Lung (tissue), 12 donors: Measurements from ENCODE around the gene CAMK1D. TPM values are rescaled to one million over a fixed set of nuclear protein-coding genes. Genes with fewer than 3 reads are reported as not detected.

Experiments
- ATAC-seq: fragments of 200-7000 bp; cut with Tn5 transposase; one replicate; pipeline ENCODE4 v1.9.1; 2020; ENCODE audit warnings: moderate number of reproducible peaks; ENCODE audit not compliant: insufficient read depth, low FRiP score
- DNase-seq, 3 donors: peaks; one replicate each; pipeline ENCODE4 v3.0.0-alpha.2; 2013 to 2017
- H3K27ac ChIP-seq, 2 donors: one replicate each; pipeline ENCODE4 v1.5.1; 2013; ENCODE audit warnings: mild to moderate bottlenecking in 2 of 2, moderate library complexity in 2 of 2, control low read depth in 1 of 2, inconsistent platforms in 1 of 2, low read depth in 1 of 2, low read length in 1 of 2
- H3K27me3 ChIP-seq, 3 donors: one replicate each; pipeline ENCODE4 v1.5.1; 2013; ENCODE audit warnings: low read length in 2 of 3; ENCODE audit not compliant: control insufficient read depth in 3 of 3, insufficient read depth in 3 of 3
- H3K36me3 ChIP-seq, 4 donors: one replicate each; pipeline ENCODE4 v1.5.1; 2013; ENCODE audit warnings: low read length in 4 of 4, mild to moderate bottlenecking in 1 of 4, moderate library complexity in 1 of 4; ENCODE audit not compliant: control insufficient read depth in 4 of 4, insufficient read depth in 4 of 4
- H3K4me1 ChIP-seq, 5 donors: one replicate each; pipeline ENCODE4 v1.5.1; 2013; ENCODE audit warnings: low read length in 5 of 5, mild to moderate bottlenecking in 2 of 5, moderate library complexity in 1 of 5; ENCODE audit not compliant: control insufficient read depth in 5 of 5, insufficient read depth in 5 of 5
- H3K4me3 ChIP-seq: one replicate; pipeline ENCODE4 v1.5.1; 2013; ENCODE audit warnings: mild to moderate bottlenecking, control low read depth, moderate library complexity
- H3K9ac ChIP-seq, 2 donors: one replicate each; pipeline ENCODE4 v1.5.1; 2013; ENCODE audit warnings: low read length in 2 of 2, control low read depth in 1 of 2; ENCODE audit not compliant: insufficient read depth in 1 of 2
- H3K9me3 ChIP-seq, 4 donors: one replicate each; pipeline ENCODE4 v1.5.1; 2013; ENCODE audit warnings: low read length in 3 of 4, mild to moderate bottlenecking in 1 of 4, moderate library complexity in 1 of 4; ENCODE audit not compliant: control insufficient read depth in 4 of 4, insufficient read depth in 3 of 4
- WGBS, 2 donors: extraction: QIAGEN DNeasy Blood & Tissue Kit; methylation state at CpG; one replicate each; pipeline ENCODE4 v1.1.7; 2013; 5-methylcytosine and 5-hydroxymethylcytosine counted together
- polyA plus RNA-seq, 2 donors: library from polyadenylated mRNA; stranded (reverse); fragments of 200-250 nt; gene quantifications; one replicate each; pipeline ENCODE4 v1.2.1, GENCODE V29; 2013
- total RNA-seq, 2 donors: library from RNA; depleted of rRNA in 1 of 2; stranded (reverse); fragments of >200 nt in 1 of 2; gene quantifications; one replicate each; pipeline ENCODE4 v1.2.1, GENCODE V29; 2014 to 2021
- TF ChIP-seq, protein P1 (sequence below): IDR thresholded peaks from 2 replicates; pipeline ENCODE4 v1.5.1; 2012; ENCODE audit warnings: mild to moderate bottlenecking; ENCODE audit errors: control extremely low read depth, extremely low read depth
- donor health status: control.
- donor health status: control.
- donor health status: Bipolar disorder and iron deficiency.
- donor health status: healthy.
- donor health status: DM: yes; HTN: yes; CAD: no.

The CAMK1D gene
- total and polyA plus RNA-seq, 4 donors, result 3.2 to 37.4 (median 7.0) TPM

DNA sequence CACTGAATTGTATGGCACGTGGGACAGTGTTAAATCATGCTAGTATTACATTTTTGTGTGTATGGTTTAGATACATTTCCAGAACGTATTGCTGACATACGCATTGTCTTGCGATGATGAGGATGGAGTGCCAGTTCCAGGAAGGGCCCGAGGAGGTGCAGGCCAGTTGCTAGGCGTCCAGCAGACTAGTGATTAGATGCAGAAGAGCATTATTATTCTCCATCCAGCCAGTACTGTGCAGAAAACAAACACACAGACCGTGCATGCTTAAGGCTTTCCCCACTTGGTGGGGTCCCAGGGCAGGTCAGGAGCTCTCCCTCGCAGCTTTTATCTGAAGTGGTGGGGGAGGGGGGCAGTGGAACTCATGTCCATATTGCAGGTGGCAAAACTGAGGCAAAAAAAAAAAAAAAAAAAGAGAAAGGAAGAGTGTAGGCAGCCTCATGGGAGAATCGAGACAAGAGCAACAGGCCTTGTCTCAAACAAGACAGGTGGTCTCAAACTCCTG is 189.2 kb downstream of the CAMK1D start:
- DNase-seq, result no peak
- H3K27me3 ChIP-seq, result peaks cover 0 to 12% (median 2%) of the 10 kb centered on the region in 3 donors

DNA sequence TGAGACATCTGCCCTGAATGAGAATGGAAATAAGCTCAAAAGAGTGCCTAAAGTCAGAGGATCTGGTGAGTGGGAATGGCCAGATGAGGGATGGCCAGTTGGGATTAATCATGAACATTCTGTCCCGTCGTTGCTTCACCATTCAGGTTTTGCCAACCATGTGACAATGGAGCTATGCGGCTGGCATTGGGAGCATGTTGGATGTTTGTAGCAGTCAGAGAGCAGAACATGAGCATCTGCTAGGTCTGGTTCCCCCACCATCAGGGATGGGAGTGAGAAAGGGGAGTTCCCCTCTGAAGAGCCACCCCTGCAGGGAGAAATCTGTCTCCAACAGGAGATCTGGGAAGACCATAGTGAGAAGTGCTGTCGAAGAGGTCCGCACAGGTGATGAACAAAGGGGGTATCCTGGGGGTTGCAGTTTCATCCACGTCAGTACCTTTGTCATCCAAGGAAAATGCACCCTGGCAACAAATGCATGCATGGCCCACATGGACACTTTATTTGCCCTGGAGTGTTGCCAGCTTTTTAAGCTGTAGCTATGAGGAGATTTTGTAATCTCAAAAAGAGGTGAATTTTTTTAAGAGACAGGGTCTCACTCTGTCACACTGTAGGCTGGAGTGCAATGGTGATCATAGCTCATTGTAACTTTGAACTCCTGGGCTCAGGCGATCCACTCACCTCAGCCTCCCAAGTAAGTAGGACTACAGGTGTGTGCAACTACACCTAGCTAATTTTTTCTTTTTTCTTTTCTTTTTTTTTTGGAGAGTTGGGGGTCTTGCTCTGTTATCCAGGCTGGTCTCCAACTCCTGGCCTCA is 190.2 kb downstream of the CAMK1D start:
- Histone ChIP-seq H3K27me3 (peaks cover 0 to 12% (median 2%) of the 10 kb centered on the region in 3 donors), H3K9ac (no peak overlapping the region)
- 88 to 89% methylated on average over 7 of the region's 7 CpGs for WGBS, 2 donors

More for the DNA sequence above, 189.2 kb downstream of the CAMK1D start:
- Histone ChIP-seq H3K4me3 (no peak overlapping the region), H3K36me3 (no peaks in the 10 kb centered on the region), H3K9me3 (no peaks in the 10 kb centered on the region), H3K4me1 (no peaks in the 10 kb centered on the region), H3K9ac (no peak overlapping the region), H3K27ac (no peak overlapping the region)
- TF ChIP-seq, protein P1, sequence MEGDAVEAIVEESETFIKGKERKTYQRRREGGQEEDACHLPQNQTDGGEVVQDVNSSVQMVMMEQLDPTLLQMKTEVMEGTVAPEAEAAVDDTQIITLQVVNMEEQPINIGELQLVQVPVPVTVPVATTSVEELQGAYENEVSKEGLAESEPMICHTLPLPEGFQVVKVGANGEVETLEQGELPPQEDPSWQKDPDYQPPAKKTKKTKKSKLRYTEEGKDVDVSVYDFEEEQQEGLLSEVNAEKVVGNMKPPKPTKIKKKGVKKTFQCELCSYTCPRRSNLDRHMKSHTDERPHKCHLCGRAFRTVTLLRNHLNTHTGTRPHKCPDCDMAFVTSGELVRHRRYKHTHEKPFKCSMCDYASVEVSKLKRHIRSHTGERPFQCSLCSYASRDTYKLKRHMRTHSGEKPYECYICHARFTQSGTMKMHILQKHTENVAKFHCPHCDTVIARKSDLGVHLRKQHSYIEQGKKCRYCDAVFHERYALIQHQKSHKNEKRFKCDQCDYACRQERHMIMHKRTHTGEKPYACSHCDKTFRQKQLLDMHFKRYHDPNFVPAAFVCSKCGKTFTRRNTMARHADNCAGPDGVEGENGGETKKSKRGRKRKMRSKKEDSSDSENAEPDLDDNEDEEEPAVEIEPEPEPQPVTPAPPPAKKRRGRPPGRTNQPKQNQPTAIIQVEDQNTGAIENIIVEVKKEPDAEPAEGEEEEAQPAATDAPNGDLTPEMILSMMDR, result no peak
- WGBS, 2 donors, result 76 to 88% methylated on average over 9 of the region's 9 CpGs
- no peak for ATAC-seq

DNA sequence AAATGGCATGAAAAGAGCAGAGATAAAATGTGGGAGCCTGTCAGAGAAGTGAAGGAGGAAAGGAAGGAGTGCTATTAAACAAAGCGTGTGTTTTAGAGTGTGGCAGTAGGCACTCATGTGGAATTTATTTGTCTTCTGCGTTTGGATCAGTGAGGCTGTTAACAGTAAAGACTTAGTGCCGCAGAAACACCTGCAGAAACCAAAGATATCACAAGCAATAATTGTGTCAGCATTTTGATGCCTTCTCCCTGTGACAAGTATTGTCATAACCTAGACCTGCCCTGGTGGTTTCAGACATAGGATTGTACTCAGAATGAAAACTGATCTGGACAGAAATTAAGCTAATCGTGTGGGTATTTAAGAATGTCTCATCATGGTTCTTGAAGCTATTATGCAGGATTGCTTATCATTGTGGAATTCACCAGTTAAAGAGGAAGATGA is 191.0 kb downstream of the CAMK1D start:
- Histone ChIP-seq H3K9ac (no peak overlapping the region), H3K27me3 (peaks cover 0 to 12% (median 2%) of the 10 kb centered on the region in 3 donors), H3K36me3 (no peaks in the 10 kb centered on the region), H3K4me1 (no peaks in the 10 kb centered on the region), H3K4me3 (no peak overlapping the region), H3K27ac (no peak overlapping the region), H3K9me3 (no peaks in the 10 kb centered on the region)
- 73 to 80% methylated on average over 4 of the region's 4 CpGs for WGBS, 2 donors
- DNase-seq, result no peak
- no peak for ATAC-seq
- TF ChIP-seq, protein P1, result no peak

More for the DNA sequence above, 190.2 kb downstream of the CAMK1D start:
- Histone ChIP-seq H3K27ac (no peak overlapping the region), H3K9me3 (no peaks in the 10 kb centered on the region), H3K4me1 (no peaks in the 10 kb centered on the region), H3K4me3 (no peak overlapping the region), H3K36me3 (no peaks in the 10 kb centered on the region)
- DNase-seq, result peak in 1 of 3 donors; percentile 21
- TF ChIP-seq, protein P1, result no peak
- ATAC-seq, result no peak
